DND-41 (cell line): Measurements from ENCODE around the gene RNF151.

Experiments
- CTCF ChIP-seq: IDR thresholded peaks from 2 replicates; pipeline ENCODE4 v1.5.1; 2012; ENCODE audit warnings: borderline replicate concordance, low read length, moderate library complexity, mild to moderate bottlenecking; ENCODE audit not compliant: poor library complexity, severe bottlenecking; ENCODE audit errors: extremely low read depth
- EZH2 ChIP-seq: IDR thresholded peaks from 3 replicates; pipeline ENCODE4 v1.6.1; 2012; ENCODE audit warnings: borderline replicate concordance, low read depth, mild to moderate bottlenecking, moderate library complexity, low read length, inconsistent platforms; ENCODE audit not compliant: severe bottlenecking

- TF ChIP-seq EZH2 (no peak), CTCF (no peak)
These were observed 20.9 kb upstream of the RNF151 start for GRCh38 chr16:1945559-1946391.
